Measurements from ENCODE around the gene WDR5.

DNA sequence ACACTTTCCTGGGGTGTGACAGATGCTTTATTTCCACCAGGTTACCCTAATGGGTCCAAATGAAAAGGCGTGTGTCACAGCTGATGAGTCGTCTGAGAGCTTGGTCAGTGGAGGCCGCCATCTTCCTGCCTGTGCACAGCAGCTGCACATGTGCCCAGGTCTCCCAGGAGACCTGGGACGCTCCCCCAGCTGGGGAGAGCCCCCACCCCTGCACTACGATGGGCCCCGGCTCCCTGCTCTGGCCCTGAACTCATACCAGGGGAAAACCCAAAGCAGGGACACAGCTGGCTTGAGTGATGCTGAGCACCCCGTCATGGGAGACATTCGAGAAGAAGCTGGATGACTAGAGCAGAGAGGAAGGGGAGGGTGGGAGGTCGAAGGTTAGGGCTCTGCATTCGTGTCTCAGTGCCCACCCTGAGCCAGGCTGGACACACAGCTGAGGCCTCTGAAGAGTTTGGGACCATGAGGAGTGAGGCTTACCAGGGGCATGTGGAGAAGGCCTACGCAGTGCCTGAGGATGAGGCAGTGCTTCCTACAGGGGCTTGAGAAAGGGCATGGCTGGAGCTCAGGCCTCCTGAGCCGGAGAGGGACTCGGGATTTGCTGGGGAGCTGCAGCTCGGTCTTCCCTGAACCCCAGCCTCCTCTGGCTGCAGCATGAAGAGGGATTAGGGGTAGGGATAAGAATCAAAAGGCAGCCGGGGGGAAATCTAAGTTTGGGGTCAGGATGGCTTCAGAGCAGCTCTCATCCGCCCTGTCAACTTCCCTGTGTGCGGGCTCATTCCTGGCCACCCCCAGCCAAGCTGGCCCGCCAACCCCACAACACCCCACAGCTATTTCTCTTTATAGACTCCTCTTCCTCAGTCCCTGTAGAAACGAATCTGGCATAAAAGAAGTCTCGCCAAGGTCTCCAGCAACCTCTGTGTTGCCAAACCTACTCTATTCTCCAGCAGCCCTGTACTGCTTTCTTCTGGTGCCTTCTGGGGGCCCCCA lies 70.7 kb downstream of the WDR5 start:
- TF ChIP-seq CTCF (IDR thresholded peaks at IDR 0.05) (no peak), NFYB (CRISPR knock-in tag; conservative IDR thresholded peaks at IDR 0.05; ENCODE audit: low read depth) (no peak), ELF4 (CRISPR knock-in tag; IDR thresholded peaks at IDR 0.05; ENCODE audit: low read depth) (no peak), NR1H2 (CRISPR knock-in tag; IDR thresholded peaks at IDR 0.05) (no peak), CREB1 (CRISPR knock-in tag; IDR thresholded peaks at IDR 0.05) (no peak), STAT6 (CRISPR knock-in tag; conservative IDR thresholded peaks at IDR 0.05; ENCODE audit: low read depth) (no peak), CREM (CRISPR knock-in tag; IDR thresholded peaks at IDR 0.05) (no peak), TCF7 (CRISPR knock-in tag; IDR thresholded peaks at IDR 0.05; ENCODE audit: low read depth) (no peak), ETV6 (CRISPR knock-in tag; IDR thresholded peaks at IDR 0.05) (no peak)
- TF ChIP-seq, protein P1, sequence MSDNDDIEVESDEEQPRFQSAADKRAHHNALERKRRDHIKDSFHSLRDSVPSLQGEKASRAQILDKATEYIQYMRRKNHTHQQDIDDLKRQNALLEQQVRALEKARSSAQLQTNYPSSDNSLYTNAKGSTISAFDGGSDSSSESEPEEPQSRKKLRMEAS (CRISPR knock-in tag; IDR thresholded peaks at IDR 0.05): no peak
- TF ChIP-seq, protein P2, sequence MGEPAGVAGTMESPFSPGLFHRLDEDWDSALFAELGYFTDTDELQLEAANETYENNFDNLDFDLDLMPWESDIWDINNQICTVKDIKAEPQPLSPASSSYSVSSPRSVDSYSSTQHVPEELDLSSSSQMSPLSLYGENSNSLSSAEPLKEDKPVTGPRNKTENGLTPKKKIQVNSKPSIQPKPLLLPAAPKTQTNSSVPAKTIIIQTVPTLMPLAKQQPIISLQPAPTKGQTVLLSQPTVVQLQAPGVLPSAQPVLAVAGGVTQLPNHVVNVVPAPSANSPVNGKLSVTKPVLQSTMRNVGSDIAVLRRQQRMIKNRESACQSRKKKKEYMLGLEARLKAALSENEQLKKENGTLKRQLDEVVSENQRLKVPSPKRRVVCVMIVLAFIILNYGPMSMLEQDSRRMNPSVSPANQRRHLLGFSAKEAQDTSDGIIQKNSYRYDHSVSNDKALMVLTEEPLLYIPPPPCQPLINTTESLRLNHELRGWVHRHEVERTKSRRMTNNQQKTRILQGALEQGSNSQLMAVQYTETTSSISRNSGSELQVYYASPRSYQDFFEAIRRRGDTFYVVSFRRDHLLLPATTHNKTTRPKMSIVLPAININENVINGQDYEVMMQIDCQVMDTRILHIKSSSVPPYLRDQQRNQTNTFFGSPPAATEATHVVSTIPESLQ (CRISPR knock-in tag; IDR thresholded peaks at IDR 0.05): no peak
- TF ChIP-seq, protein P3, sequence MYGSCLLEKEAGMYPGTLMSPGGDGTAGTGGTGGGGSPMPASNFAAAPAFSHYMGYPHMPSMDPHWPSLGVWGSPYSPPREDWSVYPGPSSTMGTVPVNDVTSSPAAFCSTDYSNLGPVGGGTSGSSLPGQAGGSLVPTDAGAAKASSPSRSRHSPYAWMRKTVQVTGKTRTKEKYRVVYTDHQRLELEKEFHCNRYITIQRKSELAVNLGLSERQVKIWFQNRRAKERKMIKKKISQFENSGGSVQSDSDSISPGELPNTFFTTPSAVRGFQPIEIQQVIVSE (CRISPR knock-in tag; IDR thresholded peaks at IDR 0.05; ENCODE audit: borderline replicate concordance): no peak
